GM11168 (cell line): ENCODE results near the gene PPP2R5C.
"Not testable (repeated sequence)": the region's sequence is repeated elsewhere in the genome, so short reads cannot be mapped to it uniquely, and the experiment has no call there.

Experiments used
- in situ Hi-C: fragments of 300-500 bp; cut with MboI; formaldehyde crosslinking; loops from one replicate; pipeline ENCODE4 v1.12.0; 2022; ENCODE audit warnings: low sequenced_read_pairs; ENCODE audit not compliant: unreplicated experiment

The PPP2R5C gene

DNA sequence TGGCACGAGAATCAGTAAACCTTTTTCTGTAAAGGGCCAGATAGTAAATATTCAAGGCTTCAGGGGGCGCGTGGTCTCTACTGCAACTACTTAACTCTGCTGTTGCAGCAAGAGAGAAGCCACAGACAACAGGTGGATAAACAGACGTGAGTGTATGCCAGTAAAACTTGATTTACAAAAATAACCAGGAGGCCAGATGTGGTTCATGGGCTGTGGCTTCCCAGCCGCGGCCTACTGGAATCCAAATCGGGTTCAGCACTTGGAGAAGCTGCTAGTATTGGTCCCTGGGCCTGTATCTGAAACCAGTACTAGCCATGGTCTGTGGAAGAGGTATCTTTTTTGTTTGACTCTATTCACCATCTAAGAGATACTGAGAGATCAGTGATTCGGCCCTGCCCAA lies 13.3 kb downstream of the PPP2R5C start:
- in situ Hi-C loops, result loop anchor here (10.0 kb wide), 1 partner anchor 110 kb away; no protein-coding TSS in a partner anchor

DNA sequence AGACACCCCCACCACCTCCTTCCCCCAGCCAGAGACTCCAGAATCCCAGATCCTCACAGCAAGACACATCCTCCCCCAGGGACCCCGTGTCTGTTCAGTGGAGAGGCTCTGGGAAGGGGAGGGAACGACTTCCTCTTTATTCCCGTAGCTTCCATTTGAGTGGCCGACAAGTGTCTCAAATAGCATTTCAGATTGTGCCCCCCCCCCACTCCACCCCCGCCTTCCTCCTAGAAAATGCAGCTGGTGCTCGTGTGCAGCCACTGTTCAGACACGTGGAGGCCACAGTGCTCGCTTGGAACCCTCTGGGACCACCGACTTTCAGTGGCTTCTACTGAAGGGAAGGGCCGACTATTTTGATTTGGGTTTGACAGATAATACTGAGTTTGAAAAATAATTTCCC lies 14.3 kb downstream of the PPP2R5C start:
- in situ Hi-C loops, result loop anchor here (10.0 kb wide), 1 partner anchor 109 kb away; no protein-coding TSS in a partner anchor

DNA sequence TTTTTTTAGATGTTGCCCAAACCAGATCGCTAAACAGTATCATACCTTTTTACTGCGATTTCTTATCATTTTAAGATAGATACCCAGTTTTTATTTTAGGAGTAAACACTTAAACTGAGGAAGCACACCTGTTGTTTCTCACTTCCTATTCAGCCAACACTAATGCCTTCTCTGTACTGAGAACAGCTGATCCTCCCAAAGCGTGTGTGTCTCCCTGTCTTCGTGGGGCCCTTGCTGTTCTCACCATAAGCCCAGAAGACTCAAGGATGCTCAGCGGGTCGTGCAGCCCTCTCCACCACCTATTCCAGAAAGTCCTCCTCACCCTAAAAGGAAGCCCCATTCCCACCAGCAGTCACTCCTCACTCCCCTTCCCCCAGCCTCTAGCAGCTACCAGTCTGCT lies 14.8 kb downstream of the PPP2R5C start:
- in situ Hi-C loops, result loop anchor here (10.0 kb wide), 1 partner anchor 108 kb away; no protein-coding TSS in a partner anchor

DNA sequence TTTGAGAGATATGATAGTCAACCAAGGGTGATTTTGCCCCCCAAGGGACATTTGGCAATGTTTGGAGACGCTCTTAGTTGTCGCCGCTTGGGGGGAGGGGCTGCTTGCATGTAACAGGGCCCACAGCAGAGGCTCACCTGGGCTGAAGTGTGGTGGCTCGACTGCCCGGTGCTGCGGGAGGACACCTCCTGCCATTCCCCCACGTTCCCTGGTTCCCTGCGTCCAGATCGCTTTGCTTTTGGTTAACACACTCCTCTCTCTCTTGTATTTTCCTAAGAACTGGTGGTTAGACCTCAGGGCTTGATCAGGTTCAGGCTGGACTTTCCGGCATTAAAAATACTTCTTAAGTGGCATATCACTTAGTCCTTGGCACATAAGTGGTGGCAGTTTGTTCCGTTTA lies 18.9 kb downstream of the PPP2R5C start:
- in situ Hi-C loops, result no loop called here

DNA sequence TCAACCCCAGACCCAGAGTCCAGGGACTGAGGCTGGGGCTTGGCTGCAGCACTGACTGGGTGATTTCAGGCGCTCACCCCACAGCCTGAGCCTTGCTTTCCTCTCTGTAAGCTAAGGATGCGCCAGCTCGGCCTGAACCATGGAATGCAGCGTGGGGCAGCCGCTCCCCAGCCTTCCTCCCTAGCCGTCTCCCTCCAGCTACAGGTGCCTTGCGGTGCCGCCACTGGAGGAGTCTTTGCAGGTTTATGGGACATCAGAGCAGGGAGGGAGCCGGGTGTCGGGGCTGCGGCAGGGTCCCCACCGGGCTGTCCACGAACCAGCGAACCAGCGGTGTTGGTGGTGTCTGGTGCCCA lies 19.4 kb downstream of the PPP2R5C start:
- in situ Hi-C loops, result no loop called here

DNA sequence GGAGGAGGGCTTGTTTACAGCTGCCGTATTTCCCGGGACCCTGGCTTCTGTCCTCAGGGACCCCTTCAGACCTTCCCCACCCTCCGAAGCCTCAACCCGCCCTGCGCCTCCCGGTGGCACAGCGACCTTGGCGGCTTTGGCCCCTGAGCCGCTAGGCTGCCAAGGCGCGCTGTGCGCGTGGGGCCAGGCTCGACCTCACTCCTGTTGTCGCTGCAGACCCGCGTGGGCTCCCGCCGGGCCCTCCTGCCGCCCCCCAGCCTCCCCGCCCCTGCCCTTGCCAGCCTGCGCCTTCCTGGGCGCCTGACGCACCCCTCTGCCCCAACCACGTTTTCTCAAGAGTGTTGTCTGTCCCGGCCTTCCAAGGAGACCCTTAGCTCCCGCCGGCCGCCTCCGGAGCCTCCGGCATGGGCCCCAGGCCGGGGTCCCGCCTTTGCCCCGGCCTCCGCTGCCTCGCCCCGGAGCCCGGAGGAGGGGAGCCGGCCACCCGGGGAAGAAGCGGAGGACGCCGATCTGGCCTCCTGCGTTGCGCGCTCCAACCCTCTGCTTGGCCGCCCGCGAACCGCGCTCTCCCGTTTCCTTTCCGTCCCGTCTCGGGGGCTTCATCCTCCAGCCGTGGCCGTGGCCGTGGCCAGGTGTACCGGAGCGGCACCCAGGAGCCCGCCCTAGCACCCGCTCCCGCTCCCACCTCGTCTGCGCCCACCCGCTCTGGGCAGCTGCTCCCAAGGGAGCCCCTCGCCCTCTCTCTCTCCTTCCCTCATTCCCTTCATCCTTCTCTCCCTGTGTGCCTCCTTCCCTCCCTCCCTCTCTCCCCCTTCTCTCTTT lies 19.9 kb downstream of the PPP2R5C start:
- in situ Hi-C loops, result no loop called here

DNA sequence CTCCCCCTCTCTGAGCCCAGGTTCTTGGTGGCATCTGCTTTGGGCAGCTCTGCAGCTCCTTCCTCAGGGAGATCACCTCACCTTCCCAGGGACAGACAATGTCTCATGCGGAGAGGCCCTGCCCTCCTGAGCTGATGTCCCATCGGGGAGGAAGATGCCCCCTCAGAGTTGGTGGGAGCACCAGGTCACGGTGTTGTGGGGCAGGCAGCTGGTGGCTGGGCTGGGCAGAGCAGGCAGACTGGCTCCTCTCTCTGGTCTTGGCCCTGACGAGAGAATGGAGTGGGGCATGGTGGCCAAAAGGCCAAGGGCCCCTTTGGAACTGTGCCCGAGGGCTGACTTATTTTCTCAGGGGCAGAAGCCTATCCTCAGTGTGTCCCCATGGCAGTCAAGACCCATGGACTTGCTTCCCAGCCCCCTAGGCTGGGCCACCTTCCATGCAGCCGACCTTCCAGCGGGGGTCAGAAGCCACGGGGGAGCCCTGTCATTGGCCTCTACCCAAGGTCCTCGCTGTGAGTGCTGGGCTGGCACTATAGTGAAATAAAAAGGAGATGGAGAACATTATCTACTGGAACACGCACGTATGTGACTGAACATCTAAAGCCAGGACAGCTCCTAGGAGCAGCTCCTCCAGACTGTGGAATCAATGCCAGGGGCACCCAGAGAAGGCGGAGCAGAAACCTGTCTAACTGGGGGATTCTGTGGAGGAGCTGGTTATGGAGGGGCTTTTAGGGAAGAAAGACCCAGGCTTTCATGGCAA lies 21.9 kb downstream of the PPP2R5C start:
- in situ Hi-C loops, result no loop called here

DNA sequence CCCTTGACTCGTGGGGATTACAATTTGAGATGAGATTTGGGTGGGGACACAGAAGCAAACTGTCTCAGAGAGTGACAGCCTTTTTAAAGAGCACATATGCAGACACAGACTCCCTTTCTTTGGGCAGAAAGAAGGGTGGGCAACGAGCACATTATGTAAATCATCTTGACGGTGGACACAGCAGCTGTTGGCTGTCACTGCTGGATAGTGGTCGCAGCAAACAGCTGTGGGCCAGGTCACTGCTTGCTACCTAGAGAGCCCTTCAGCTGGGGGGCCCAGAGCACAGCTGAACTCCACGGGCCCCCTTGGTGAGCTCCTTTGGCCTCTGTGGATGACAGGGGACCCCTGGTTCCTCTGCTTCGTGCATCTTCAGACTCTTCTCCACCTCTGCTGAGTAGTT lies 23.1 kb downstream of the PPP2R5C start:
- in situ Hi-C loops, result no loop called here

DNA sequence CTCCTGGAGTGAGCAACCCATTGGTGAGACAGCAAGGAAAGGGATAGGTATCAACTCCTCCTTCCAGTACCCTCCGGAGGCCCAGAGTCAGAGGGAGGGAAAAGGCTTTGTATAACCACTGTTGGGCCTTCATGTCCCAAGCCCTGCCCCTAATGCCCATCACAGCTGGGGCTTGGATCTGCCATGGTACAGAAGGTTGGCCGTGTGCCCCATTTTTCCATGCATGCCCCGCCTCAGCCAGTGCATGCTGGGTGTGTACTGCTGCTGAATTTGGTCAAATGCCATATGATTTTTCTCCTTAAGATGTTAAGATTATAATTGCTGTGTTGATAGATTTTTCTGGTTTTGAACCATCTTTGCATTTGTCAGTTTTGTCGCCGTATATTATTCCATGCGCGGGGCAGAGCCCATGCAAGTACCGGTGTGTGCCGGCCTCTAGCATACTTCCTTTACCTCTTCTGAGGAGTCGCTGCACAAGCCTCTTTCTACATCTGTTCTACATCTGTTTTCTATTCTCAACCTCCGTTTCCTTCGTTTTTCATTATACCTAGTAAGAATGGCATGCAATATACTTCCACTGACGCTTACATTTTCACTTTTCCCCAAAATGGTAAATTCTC lies 26.6 kb downstream of the PPP2R5C start:
- in situ Hi-C loops, result no loop called here

DNA sequence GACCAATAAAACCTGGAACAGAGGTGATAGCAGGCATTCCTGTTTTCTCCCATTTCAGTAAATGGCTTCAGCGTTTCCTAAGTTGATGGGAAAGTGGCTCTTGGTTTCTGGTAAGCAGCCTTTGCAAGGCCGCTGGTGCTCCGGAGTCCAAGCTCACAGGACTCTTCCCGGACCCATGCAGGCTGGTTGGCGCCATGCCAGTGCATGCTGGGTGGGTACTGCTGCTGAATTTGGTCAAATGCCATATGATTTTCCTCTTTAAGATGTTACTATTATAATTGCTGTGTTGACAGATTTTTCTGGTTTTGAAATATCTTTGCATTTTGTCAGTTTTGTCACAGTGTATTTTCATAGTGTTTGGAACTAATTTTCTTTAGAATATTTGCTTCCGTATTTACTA lies 27.7 kb downstream of the PPP2R5C start:
- in situ Hi-C loops, result no loop called here

DNA sequence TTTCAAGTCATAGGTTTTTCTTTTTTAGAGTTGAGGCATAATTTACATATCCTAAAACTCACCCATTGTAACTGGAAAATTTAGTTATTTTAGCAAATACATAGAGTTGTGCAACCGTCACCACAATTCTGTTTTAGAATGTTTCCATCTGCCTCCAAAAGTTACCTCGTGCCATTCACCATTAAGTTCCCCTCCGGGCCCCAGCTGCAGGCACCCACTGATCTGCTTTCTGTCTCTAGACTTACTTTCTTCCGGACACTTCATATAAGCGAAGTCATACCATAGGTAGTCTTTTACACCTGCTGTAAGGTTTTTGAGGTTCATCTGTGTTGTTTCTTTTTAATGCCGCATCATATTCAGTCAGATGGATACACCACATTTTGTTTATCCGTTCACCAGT lies 28.7 kb downstream of the PPP2R5C start:
- in situ Hi-C loops, result no loop called here

DNA sequence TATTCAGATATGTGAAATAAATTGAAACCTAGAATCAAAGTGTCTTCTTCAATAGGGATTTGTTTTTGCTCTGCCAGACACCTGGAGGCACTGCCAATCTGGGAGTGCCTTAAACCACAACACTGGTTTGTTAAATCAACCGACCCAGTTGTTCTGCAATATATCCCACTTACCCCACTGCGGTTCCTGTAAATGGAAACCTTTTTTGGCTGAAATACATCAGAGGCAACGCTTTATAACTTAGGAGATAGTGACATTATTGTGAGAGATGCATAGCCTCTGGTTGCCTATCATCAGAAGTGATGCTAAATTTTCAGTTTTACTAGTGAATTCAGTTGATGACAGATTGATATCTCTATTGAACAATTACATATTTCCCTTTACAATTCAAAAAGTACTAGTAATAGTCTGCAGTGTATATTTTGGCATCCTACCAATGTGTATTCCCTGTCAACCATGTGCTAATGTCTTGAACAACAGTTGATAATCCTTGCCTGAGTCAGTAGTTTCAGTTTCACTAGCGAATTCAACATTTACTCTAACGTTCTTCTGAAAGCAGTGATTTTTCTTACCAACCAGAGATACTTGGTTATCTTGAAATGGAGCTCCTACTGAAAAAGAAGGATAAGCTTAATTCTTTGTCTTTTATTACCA lies 30.5 kb downstream of the PPP2R5C start:
- in situ Hi-C loops, result no loop called here

DNA sequence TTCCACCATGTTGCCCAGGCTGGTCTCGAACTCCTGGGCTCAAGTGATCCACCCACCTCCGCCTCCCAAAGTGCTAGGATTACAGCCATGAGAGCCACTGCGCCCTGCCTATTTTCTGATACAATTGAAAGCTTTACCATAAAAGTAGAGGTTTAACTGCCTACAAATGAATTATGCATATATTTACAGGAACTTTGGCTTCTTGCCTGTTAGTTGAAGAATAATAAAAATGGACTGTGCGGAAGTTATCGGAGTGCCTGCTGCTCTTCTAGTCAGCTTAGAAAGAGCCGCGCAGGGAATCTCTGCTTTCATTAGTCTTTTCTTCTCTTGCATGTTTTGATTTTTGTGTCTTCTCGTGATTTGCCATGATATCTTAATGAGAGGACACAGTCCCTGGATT lies 34.5 kb downstream of the PPP2R5C start:
- in situ Hi-C loops, result no loop called here

DNA sequence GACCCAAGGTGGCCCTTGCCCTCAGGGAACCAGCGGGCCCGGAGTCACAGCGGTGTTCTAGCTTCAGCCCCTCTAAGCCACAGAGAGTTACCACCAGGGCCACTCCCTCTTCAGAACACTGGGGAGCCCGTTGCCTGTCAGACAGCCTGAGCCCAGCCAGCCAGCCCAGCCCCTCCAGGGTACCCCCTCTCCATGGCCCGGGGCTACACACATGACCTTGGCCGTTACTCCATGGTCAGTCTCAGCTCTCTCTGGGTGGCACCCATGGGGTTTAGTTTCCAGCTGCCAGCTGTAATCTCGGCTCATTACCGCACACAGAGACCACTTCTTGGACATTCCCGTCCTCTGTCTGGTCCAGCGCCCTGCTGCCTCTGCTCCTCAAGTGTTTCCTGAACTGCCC lies 35.0 kb downstream of the PPP2R5C start:
- in situ Hi-C loops, result no loop called here

DNA sequence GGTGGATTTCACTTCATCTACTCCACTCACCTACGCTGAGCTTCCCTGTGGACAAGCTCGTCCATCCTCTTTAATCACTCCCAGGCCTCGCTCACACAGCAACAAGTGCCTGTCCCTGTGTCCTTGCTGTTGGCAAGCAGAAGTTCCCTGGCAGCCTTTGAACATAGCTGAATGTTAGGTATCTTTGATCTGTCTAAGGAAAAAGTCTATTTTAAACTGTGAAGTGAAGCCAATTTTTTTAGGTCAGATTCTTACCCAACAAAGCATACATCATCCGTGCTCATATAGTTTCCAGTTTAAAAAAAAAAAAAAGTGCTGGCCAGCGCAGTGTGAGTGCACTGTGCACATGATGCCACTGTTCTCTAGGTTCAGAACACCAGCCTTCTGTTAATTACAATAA lies 36.3 kb downstream of the PPP2R5C start:
- in situ Hi-C loops, result no loop called here

DNA sequence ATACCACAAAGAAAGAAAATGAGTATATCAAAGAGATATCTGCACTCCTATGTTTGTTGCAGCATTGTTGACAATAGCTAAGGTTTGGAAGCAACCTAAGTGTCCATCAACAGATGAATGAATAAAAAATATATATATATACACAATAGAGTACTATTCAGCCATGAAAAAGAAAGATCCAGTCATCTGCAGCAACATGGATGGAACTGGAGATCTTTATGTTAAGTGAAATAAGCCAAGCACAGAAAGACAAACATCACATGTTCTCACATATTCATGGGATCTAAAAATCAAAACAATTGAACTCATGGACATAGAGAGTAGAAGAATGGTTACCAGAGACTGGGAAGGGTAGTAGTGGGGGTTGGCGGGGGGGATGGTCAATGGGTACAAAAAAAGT lies 42.9 kb downstream of the PPP2R5C start:
- in situ Hi-C loops, result not testable (repeated sequence)

DNA sequence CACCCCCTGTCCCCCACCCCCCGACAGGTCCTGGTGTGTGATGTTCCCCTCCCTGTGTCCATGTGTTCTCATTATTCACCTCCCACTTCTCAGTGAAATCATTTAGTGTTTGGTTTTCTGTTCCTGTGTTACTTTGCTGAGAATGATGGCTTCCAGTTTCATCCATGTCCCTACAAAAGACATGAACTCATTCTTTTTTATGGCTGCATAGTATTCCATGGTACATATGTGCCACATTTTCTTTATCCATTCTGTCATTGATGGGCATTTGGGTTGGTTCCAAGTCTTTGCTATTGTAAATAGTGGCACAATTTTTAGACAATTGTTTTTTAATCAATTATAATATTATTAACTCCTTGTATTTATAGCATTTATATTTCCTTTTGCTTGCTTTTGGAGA lies 44.7 kb downstream of the PPP2R5C start:
- in situ Hi-C loops, result not testable (repeated sequence)

DNA sequence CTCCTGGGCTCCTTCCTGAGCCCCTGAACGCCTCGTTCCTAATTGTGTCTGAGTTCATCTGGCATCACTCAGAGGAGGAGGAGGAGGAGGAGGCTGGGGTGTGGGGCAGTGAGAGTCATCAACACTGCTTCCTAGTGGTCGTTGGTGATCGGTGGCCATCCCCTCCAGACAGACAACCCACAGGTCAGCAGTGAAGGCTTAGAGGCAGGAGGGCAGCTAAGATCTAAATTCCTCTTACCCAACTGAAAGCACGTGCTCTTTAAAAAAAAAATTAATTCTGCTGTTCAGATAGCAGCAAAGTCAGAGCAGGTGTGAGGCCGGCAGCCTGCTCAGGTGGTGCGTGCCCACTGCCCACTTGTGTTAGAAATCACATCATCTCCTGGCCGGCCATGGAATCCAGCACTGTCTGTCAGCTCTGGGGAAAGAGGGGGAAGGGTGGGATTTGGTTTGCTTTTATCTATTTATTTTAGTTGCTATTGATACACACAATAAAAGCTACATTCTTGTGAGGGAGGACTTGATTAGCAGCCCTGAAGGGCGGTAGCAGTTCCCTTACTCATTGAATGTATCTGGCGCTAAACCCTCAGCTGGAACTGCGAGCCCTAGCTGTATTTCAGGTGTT lies 46.6 kb downstream of the PPP2R5C start:
- in situ Hi-C loops, result no loop called here

DNA sequence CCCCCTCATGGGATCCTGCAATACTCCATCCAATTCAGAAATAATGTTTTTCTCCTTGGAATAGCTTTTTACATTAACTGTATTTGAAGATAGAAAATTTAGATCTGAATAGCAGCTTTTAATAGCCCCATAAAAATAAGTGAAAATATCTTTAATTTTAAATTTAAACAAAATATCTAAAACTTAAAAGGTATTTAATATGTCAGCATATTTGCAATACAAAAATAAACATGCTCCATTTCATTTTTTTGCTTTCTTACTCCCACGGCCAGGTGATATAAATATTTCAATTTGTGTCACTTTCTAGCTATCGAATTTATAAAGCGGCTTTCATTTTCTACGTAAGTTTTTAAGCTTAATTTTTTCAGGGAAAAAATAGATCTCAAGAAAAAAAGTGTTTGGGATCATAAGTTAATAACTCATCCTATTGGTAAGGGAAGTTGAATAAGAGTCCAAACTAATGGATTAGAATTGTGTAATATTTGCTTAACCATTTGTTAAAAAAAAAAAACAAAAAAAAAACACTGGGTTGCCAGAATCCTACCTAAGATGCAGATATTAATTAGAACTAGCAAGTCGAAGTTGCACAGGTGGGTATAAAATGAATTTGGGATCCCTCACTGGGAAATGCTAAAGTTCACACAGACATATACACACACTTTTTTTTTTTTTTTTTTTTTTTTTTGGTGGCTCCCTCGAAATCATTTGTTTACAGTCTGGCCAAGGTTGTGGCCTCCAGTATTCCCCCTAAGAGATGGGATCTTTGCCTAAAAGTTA lies 47.6 kb downstream of the PPP2R5C start:
- in situ Hi-C loops, result no loop called here
